ENCODE results near the gene RAPGEF1.

GRCh38 chr9:131727184-131727759, 12.6 kb downstream of the RAPGEF1 start:
- TF ChIP-seq CTCF (IDR thresholded peaks at IDR 0.05) (no peak), EP300 (IDR thresholded peaks at IDR 0.05) (no peak), POLR2AphosphoS5 (IDR thresholded peaks at IDR 0.05) (no peak)
